Psoas muscle (tissue), 8 donors: ENCODE measurements around the gene EML3. TPM values are rescaled to one million over a fixed set of nuclear protein-coding genes. Genes with fewer than 3 reads are reported as not detected.
"Not testable (repeated sequence)": the region's sequence is repeated elsewhere in the genome, so short reads cannot be mapped to it uniquely, and the experiment has no call there.

ENCODE experiments used
- ATAC-seq, 4 donors: fragments of 200-7000 bp; cut with Tn5 transposase; one replicate each; pipeline ENCODE4 v1.9.1; 2020; ENCODE audit warnings: moderate library complexity in 3 of 4, mild to moderate bottlenecking in 2 of 4
- DNase-seq, 2 donors: peaks; one replicate each; pipeline ENCODE4 v3.0.0-alpha.2; 2020
- H3K27ac ChIP-seq: fragments of 200-600 bp; one replicate; pipeline ENCODE4 v1.8.0; 2022
- H3K27me3 ChIP-seq, 3 donors: fragments of 200-600 bp in 1 of 3; one replicate each; pipeline versions ENCODE4 v1.6.1 to v1.8.0; 2013 to 2022; ENCODE audit warnings: low read length in 2 of 3, mild to moderate bottlenecking in 2 of 3, moderate library complexity in 1 of 3; ENCODE audit not compliant: insufficient read depth in 3 of 3
- H3K36me3 ChIP-seq, 2 donors: fragments of 200-600 bp in 1 of 2; one replicate each; pipeline versions ENCODE4 v1.6.1 to v1.8.0; 2013 to 2022; ENCODE audit warnings: low read depth in 1 of 2, mild to moderate bottlenecking in 1 of 2, moderate library complexity in 1 of 2; ENCODE audit not compliant: insufficient read depth in 1 of 2
- H3K4me1 ChIP-seq: fragments of 200-600 bp; one replicate; pipeline ENCODE4 v1.8.0; 2022
- H3K4me3 ChIP-seq: fragments of 200-600 bp; one replicate; pipeline ENCODE4 v1.8.0; 2022; ENCODE audit warnings: mild to moderate bottlenecking
- H3K9me3 ChIP-seq: fragments of 200-600 bp; one replicate; pipeline ENCODE4 v1.8.0; 2022
- WGBS, 3 donors: extraction: QIAGEN DNeasy Blood & Tissue Kit; methylation state at CpG; one replicate each; pipeline versions ENCODE4 v1.1.6 to v1.1.7; 2013; 5-methylcytosine and 5-hydroxymethylcytosine counted together
- intact Hi-C, 2 donors: fragments of 100-400 bp; cut with DNase I; formaldehyde crosslinking; loops; one replicate each; pipeline versions ENCODE4 v1.11.0 to v1.14.2; 2022
- polyA plus RNA-seq, 3 donors: library from polyadenylated mRNA; stranded (reverse); fragments of 200-250 nt; gene quantifications; one replicate each; pipeline ENCODE4 v1.2.3, GENCODE V29; 2013
- total RNA-seq, 4 donors: library from RNA; stranded (reverse); fragmentation: NEBNext Ultra II Directional in 2 of 4; extraction: Animal tissue kit (Norgen Biotek cat#: 25700) in 2 of 4; gene quantifications; one replicate each; pipeline versions ENCODE4 v1.2.1 to v1.2.4, GENCODE V29; 2021 to 2023
- TF ChIP-seq, protein P1 (sequence below): fragments of 200-600 bp; IDR thresholded peaks from one replicate; pipeline ENCODE4 v1.8.0; 2022; ENCODE audit warnings: antibody characterized with exemption
- donor health status: healthy with polysubstance abuse.
- donor health status: DM: no; HTN: no; CAD: no; lungs with moderate emphysema.
- donor health status: Bipolar disorder and iron deficiency.
- donor health status: healthy.
- donor health status: DM: yes; HTN: yes; CAD: no.
- donor health status: DM: no; HTN: no; CAD: no.
- donor health status: DM: no; HTN: no; CAD: no.
- donor health status: DM: yes; HTN: yes; CAD: no.

EML3 gene
- total and polyA plus RNA-seq, 7 donors = 7.4 to 19.5 (median 14.1) TPM

DNA sequence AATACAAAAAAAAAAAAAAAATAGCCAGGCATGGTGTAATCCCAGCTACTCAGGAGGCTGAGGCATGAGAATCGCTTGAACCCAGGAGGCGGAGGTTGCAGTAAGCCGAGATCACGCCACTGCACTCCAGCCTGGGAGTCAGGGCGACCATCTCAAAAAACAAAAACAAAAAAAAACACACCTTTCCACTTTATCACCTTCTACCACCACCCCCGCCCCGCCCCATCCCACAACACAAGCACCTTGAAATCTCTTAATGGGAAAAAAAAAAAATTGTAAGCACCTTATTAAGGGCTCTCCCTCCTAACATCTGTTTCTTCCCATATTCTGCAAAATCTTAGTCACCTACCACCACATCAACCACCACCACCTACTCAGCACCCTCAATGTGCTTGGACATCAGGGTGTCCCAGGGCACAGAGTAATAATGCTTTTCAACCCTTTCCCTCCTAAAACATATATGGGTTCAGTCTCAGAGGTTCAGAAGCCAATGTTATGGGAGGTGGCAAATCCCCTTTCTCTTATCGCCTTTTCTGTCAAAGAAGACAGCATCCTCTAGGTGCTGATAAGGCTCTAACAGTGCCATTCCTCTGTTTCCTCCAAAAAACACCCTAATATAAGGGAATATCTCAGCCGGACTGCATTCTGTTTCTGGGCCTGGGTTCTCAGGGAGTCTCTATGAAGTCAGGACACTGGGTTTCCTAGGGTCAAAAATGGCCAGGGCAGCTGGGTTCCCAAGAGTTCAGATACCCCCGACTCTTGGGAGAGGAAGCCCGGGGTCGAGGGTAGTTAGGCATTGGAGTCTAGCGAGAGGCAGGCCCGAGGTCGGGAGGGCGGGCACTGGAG is 39.8 kb upstream of the EML3 start:
- no peaks in the 10 kb centered on the region for H3K9me3 ChIP-seq
- ATAC-seq (no peak), DNase-seq (no peak)
- H3K4me3 ChIP-seq = peak overlapping the region; percentile 93
- WGBS, 3 donors = 39 to 41% (median 39%) methylated on average over 16 of the region's 16 CpGs
- no peaks in the 10 kb centered on the region for H3K27me3 ChIP-seq
- intact Hi-C loops = loop anchor here in 1 of 2 donors (5.0 kb wide), 1 partner anchor 40 kb away; the partner anchor contains the start of genes EML3 and ROM1
- peaks cover 11% of the 10 kb centered on the region for H3K4me1 ChIP-seq
- TF ChIP-seq, protein P1, sequence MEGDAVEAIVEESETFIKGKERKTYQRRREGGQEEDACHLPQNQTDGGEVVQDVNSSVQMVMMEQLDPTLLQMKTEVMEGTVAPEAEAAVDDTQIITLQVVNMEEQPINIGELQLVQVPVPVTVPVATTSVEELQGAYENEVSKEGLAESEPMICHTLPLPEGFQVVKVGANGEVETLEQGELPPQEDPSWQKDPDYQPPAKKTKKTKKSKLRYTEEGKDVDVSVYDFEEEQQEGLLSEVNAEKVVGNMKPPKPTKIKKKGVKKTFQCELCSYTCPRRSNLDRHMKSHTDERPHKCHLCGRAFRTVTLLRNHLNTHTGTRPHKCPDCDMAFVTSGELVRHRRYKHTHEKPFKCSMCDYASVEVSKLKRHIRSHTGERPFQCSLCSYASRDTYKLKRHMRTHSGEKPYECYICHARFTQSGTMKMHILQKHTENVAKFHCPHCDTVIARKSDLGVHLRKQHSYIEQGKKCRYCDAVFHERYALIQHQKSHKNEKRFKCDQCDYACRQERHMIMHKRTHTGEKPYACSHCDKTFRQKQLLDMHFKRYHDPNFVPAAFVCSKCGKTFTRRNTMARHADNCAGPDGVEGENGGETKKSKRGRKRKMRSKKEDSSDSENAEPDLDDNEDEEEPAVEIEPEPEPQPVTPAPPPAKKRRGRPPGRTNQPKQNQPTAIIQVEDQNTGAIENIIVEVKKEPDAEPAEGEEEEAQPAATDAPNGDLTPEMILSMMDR = no peak
- H3K36me3 ChIP-seq = peaks cover 0 to 29% of the 10 kb centered on the region in 2 donors
- peak overlapping the region; percentile 95 for H3K27ac ChIP-seq

GRCh38 chr11:62650283-62650682 is 37.7 kb upstream of the EML3 start:
- H3K27me3 ChIP-seq, H3K27ac ChIP-seq, ATAC-seq, H3K4me3 ChIP-seq, H3K9me3 ChIP-seq, DNase-seq: not testable (repeated sequence)
- intact Hi-C loops = loop anchor here in 1 of 2 donors (5.0 kb wide), 1 partner anchor 38 kb away; the partner anchor contains the start of genes EML3 and ROM1
- H3K36me3 ChIP-seq = peaks cover 0 to 29% of the 10 kb centered on the region in 2 donors
- 93 to 95% (median 94%) methylated on average over 12 of the region's 12 CpGs for WGBS, 3 donors
- peaks cover 23% of the 10 kb centered on the region for H3K4me1 ChIP-seq

DNA sequence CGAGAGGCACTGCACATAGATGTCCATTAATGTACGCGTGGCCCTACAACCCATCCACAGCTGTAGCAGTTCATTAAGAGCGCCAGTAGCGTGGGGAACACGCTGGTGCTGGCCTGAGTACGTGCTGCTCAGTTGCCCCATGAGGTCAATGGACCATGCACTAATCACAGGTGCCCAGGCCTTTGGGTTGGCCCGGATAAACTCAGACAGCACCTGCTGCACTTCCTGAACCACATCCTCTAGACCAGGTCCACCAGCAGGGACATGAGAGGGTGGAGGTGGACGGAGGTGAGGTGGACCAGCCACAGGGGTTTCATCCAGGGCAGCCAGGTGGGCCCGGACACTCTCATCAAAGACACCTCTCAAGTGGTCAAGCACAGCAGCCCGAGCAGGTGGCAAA is 36.9 kb upstream of the EML3 start:
- TF ChIP-seq, protein P1 = no peak
- 83 to 92% (median 85%) methylated on average over 11 of the region's 11 CpGs for WGBS, 3 donors
- H3K4me1 ChIP-seq = peaks cover 29% of the 10 kb centered on the region

GRCh38 chr11:62648967-62649364 is 36.4 kb upstream of the EML3 start:
- Histone ChIP-seq H3K9me3 (no peaks in the 10 kb centered on the region), H3K27me3 (no peaks in the 10 kb centered on the region), H3K4me3 (no peak overlapping the region), H3K4me1 (peaks cover 32% of the 10 kb centered on the region), H3K27ac (no peak overlapping the region), H3K36me3 (peaks cover 0 to 35% of the 10 kb centered on the region in 2 donors)
- intact Hi-C loops = no loop called here
- DNase-seq (no peak), ATAC-seq (no peak)
- WGBS, 3 donors = 80 to 88% (median 81%) methylated on average over 11 of the region's 11 CpGs
- TF ChIP-seq, protein P1 = no peak

More for the DNA sequence above, 36.9 kb upstream of the EML3 start:
- Histone ChIP-seq H3K27me3 (no peaks in the 10 kb centered on the region), H3K4me3 (no peak overlapping the region), H3K27ac (no peak overlapping the region), H3K9me3 (no peaks in the 10 kb centered on the region), H3K36me3 (peaks cover 0 to 29% of the 10 kb centered on the region in 2 donors)
- no peak for DNase-seq
- no peak for ATAC-seq
- intact Hi-C loops = no loop called here

- no peaks in the 10 kb centered on the region for H3K27me3 ChIP-seq
- intact Hi-C loops = no loop called here
- no peak overlapping the region for H3K27ac ChIP-seq
- H3K4me3 ChIP-seq = no peak overlapping the region
- DNase-seq = no peak
- H3K9me3 ChIP-seq = no peaks in the 10 kb centered on the region
- TF ChIP-seq, protein P1 = no peak
- no peak for ATAC-seq
- H3K4me1 ChIP-seq = peaks cover 32% of the 10 kb centered on the region
- H3K36me3 ChIP-seq = peaks cover 0 to 41% of the 10 kb centered on the region in 2 donors
- WGBS, 3 donors = 76 to 88% (median 79%) methylated on average over 24 of the region's 24 CpGs
Measured at GRCh38 chr11:62648185-62648966, 35.8 kb upstream of the EML3 start.
